PFSK-1 (cell line): ENCODE data around the gene C13orf46.

Experiments
- FOXP2 ChIP-seq: optimal IDR thresholded peaks from 2 replicates; pipeline ENCODE3; 2011; ENCODE audit warnings: borderline replicate concordance, control low read depth, inconsistent platforms; ENCODE audit not compliant: insufficient read depth; ENCODE audit errors: extremely low read length, extremely low read depth
- POLR2AphosphoS5 ChIP-seq: IDR thresholded peaks from 2 replicates; pipeline ENCODE4 v1.6.1; 2012; ENCODE audit warnings: low read depth, mild to moderate bottlenecking, control low read depth, low read length, moderate library complexity
- SIN3A ChIP-seq: IDR thresholded peaks from 2 replicates; pipeline ENCODE4 v1.6.1; 2012; ENCODE audit warnings: mild to moderate bottlenecking, low read length, moderate library complexity, borderline replicate concordance; ENCODE audit not compliant: insufficient read depth
- TAF1 ChIP-seq: IDR thresholded peaks from 2 replicates; pipeline ENCODE4 v1.6.1; 2012; ENCODE audit warnings: low read length, control low read depth, borderline replicate concordance; ENCODE audit not compliant: insufficient read depth
- TF ChIP-seq, protein P1 (sequence below), 2 experiments: IDR thresholded peaks; 2 replicates each; pipeline versions ENCODE4 v1.6.1 to v1.8.0; 2011 to 2012; ENCODE audit warnings: low read depth in 2 of 2, low read length in 2 of 2, control low read depth in 1 of 2, inconsistent platforms in 1 of 2, mild to moderate bottlenecking in 1 of 2, moderate library complexity in 1 of 2; ENCODE audit not compliant: insufficient read depth in 1 of 2

Gene C13orf46

DNA sequence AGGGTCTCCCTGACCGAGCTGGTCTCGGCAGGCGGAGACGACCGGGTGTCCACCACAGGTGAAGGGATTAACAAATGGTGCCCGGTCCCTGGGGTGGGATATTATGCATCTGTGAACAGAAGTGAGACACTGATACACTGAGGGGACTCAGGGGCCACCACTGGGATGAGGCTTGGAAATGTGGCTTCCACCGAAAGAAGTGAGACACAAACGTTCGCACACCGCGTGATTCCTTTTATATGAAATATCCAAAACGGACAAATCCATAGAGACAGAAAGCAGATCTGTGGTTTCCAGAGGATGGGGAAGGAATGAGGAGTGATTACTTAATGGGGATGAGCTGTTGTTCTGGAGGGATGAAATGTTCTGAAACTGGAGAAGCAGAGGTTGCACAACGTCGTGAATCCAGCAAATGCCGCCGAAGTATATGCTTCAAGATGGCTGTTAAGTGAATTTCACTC lies 47.5 kb downstream of the C13orf46 start:
- TF ChIP-seq TAF1: no peak
- no peak for TF ChIP-seq FOXP2
- no peak for TF ChIP-seq SIN3A

DNA sequence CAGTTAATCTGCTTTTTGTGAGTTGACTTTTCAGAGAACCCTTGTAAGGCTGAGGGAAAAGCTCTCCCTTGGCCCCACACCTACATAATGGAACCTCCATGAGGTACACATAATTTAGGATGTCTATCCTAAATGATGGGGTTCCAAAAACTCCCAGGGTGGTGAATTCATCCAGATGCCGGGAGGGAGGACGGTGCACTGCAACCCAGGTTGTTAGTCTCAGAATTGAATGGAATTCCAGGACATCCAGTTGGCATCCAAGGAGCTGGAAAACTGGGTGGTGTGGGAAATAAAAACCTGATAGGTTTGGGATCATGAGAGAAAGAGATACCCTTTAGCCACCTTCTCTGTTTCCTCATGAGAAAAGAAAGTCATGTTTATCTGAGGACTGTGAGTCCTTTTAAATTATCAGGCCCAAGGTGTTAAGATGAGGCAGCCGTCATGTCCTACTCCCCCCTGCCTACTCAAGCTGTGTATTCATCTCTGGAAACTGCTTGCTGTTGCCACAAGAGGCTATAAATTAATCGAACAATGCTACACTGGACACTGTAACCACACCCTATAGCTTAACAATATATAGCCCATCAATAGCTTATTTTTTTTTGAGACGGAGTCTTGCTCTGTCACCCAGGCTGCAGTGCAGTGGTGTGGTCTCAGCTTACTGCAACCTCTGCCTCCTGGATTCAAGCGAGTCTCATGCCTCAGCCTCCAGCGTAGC lies 49.5 kb downstream of the C13orf46 start:
- TF ChIP-seq TAF1: no peak
- no peak for TF ChIP-seq SIN3A
- TF ChIP-seq, protein P1, sequence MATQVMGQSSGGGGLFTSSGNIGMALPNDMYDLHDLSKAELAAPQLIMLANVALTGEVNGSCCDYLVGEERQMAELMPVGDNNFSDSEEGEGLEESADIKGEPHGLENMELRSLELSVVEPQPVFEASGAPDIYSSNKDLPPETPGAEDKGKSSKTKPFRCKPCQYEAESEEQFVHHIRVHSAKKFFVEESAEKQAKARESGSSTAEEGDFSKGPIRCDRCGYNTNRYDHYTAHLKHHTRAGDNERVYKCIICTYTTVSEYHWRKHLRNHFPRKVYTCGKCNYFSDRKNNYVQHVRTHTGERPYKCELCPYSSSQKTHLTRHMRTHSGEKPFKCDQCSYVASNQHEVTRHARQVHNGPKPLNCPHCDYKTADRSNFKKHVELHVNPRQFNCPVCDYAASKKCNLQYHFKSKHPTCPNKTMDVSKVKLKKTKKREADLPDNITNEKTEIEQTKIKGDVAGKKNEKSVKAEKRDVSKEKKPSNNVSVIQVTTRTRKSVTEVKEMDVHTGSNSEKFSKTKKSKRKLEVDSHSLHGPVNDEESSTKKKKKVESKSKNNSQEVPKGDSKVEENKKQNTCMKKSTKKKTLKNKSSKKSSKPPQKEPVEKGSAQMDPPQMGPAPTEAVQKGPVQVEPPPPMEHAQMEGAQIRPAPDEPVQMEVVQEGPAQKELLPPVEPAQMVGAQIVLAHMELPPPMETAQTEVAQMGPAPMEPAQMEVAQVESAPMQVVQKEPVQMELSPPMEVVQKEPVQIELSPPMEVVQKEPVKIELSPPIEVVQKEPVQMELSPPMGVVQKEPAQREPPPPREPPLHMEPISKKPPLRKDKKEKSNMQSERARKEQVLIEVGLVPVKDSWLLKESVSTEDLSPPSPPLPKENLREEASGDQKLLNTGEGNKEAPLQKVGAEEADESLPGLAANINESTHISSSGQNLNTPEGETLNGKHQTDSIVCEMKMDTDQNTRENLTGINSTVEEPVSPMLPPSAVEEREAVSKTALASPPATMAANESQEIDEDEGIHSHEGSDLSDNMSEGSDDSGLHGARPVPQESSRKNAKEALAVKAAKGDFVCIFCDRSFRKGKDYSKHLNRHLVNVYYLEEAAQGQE (IDR thresholded peaks at IDR 0.05; ENCODE audit: insufficient read depth in 1 of 2, low read depth in 2 of 2, low read length in 2 of 2): no peak
- no peak for TF ChIP-seq POLR2AphosphoS5

DNA sequence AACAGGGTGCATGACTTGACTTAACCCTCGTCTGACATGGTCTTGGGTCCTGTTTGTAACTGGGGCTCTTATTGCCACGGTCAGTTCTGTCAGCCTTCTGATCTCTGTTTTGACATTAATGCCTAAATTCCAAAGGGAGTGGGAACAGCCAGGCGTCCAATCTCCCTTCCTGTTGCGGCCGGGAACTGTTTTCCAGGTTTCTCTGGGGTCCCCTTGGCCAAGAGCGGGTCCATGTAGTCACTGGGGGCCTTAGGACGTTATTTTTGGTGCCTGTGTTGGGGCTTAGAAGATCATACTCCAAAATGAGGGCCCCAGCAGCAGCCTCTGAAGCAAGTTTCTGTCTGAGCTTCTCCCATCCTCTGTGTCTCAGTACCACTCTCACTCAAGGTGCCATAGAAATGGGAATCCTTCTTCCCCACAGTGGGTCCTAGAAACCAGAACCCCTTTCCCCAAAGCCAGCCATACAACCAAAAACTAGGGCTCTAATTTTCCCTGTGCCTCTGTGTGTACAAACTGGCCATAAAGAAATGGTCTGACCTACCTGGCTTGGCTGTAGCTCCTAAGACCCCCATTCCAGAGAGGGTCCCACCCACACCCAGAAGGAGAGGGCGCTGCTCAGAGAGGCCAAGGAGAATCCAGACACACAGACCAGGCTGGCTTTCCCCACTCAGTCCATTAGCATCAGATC lies 50.4 kb downstream of the C13orf46 start:
- TF ChIP-seq SIN3A (no peak), POLR2AphosphoS5 (no peak), FOXP2 (no peak), TAF1 (no peak)
- TF ChIP-seq, protein P1 (IDR thresholded peaks at IDR 0.05; ENCODE audit: insufficient read depth in 1 of 2, low read depth in 2 of 2, low read length in 2 of 2): no peak

DNA sequence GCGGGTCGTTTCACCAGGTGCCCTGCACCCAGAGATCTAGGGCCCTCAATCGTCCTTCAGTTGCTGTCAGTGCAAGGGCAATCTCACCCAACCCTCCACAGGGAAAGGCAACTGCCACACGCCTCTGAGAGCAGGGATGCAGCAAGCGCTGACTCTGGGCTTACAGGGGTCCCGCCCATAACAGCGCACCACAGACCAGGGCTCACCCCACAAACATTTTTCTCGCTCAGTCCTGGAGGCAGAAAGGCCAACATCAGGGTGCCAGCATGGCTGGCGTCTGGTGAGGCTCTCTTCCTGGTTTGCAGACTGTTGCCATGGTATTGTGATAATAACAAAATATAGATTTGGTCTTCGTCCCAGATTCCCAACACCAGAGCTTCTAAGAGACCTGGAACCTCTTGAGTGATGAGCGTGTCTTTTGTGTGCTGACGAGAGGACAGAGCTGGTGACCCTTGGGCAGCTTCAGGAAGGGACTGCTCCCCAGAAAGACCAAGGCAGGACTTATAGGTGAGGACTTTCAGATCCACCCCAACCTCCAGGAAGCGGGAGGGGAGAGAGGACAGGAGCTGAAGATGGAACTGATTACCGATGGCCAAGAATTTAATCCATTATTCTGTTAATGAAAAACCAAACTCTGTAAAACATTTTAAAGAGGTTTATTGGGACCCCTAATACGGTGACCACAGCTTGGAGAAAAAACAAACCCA lies 51.3 kb downstream of the C13orf46 start:
- no peak for TF ChIP-seq FOXP2
- TF ChIP-seq, protein P1 (IDR thresholded peaks at IDR 0.05; ENCODE audit: insufficient read depth in 1 of 2, low read depth in 2 of 2, low read length in 2 of 2): no peak
- no peak for TF ChIP-seq SIN3A
- TF ChIP-seq POLR2AphosphoS5: no peak
- TF ChIP-seq TAF1: no peak

DNA sequence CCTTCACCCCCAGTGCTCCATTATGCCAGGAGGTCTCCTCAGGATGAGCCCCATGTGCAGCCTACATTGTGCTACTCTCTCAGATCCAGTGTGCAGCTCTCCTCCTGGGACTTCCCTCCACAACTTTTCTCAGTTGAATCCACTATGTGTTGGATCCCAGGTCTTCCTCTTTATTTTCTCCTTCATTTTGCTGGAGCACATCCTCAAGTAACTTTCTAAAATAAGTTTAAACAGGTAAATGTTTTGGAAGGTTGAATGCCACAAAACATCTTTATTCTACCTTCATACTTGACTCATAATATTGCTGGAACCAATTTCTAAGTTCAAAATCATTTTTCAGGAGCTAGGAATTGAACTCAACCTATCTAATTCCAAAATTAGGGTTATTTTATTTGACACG lies 52.1 kb downstream of the C13orf46 start:
- no peak for TF ChIP-seq POLR2AphosphoS5
- TF ChIP-seq, protein P1 (IDR thresholded peaks at IDR 0.05; ENCODE audit: insufficient read depth in 1 of 2, low read depth in 2 of 2, low read length in 2 of 2): no peak
- no peak for TF ChIP-seq SIN3A
- no peak for TF ChIP-seq TAF1
- no peak for TF ChIP-seq FOXP2
